Heart left ventricle (tissue), 13 donors: ENCODE results near the gene FOXN3.

ENCODE experiments used
- CTCF ChIP-seq, 12 donors: fragments of 200-600 bp; sonication (generic) in 4 of 12; IDR thresholded peaks; one replicate each; pipeline versions ENCODE4 v1.5.0 to v1.8.0; 2018 to 2022; ENCODE audit warnings: antibody characterized with exemption in 12 of 12, mild to moderate bottlenecking in 5 of 12
- POLR2A ChIP-seq, 2 donors: fragments of 450-650 bp; IDR thresholded peaks; one replicate each; pipeline ENCODE4 v1.6.1; 2017; ENCODE audit warnings: antibody characterized with exemption in 2 of 2, mild to moderate bottlenecking in 2 of 2, moderate library complexity in 2 of 2
- donor health status: ischemic (EF 13 %, LVEDD 7.1; RV severe dilation, severe dysfunction).
- donor health status: DM: no; HTN: yes; CAD: no.
- donor health status: DM: no; HTN: no; CAD: no.
- donor health status: ischemic (EF 25% LVEDD 6.9; RV normal size, moderate dysfunction).
- donor health status: ischemic (EF 25% LVEDD 5.7; RV mildly dilated, moderate dysfunction).
- donor health status: ischemic (EF 35%, LVEDD 5.7; RV mildly dilated, moderate dysfunction).
- donor health status: nonischemic (EF 11% LVEDD 7.7; RV severe dilation, severe dysfunction).
- donor health status: DM: yes; HTN: yes; CAD: no.
- donor health status: PGD.
- donor health status: ischemic (EF 29% LVEDD 5.4; RV normal size, mild dysfunction).
- donor health status: nonischemic (EF 23%, LVEDD 6.1; RV moderate dilation, normal function).

GRCh38 chr14:89240414-89240813 lies 176.6 kb downstream of the FOXN3 start:
- TF ChIP-seq CTCF (IDR thresholded peaks at IDR 0.05) (no peak), POLR2A (IDR thresholded peaks at IDR 0.05) (no peak)
